ENCODE data around the gene SLC17A1.

Gene SLC17A1

DNA sequence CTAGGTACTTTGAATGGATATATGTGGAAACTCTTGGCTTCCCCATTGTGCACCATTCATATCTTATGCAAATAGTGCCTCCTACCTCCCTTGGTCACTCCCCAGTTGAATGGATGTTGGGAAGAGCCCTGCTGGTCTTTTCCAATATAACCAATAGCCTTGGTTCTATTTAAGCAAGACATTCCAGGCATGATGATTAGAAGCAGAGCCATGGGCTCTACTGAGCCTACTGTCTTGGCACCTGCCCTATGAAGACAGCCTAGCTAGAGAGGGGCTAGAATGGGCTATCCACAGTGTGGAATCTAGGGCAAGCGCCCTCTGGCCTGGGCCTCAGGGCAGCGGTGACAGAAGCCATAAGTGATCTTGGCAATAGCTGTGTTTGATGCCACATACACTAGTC is 15.6 kb downstream of the SLC17A1 start:
- Histone ChIP-seq H3K4me3 (ENCODE audit: low read length) (no peak overlapping the region), H3K27me3 (ENCODE audit: low read depth, low read length) (no peaks in the 10 kb centered on the region), H3K9me3 (ENCODE audit: insufficient read depth, low read length) (no peaks in the 10 kb centered on the region), H3K27ac (ENCODE audit: low read length) (no peak overlapping the region), H3K4me1 (ENCODE audit: low read length) (no peaks in the 10 kb centered on the region), H3K36me3 (replicated peaks; ENCODE audit: low read depth, low read length) (no peaks in the 10 kb centered on the region), H3K4me2 (ENCODE audit: low read length) (no peak overlapping the region), H3K79me2 (ENCODE audit: low read length) (no peaks in the 10 kb centered on the region), H2AFZ (ENCODE audit: low read depth, low read length) (no peak overlapping the region), H4K20me1 (ENCODE audit: insufficient read depth, low read length) (no peaks in the 10 kb centered on the region), H3K9ac (ENCODE audit: low read length) (no peak overlapping the region)
- TF ChIP-seq EZH2phosphoT487 (IDR thresholded peaks at IDR 0.05; ENCODE audit: low read depth), result no peak
- TF ChIP-seq, protein P1, sequence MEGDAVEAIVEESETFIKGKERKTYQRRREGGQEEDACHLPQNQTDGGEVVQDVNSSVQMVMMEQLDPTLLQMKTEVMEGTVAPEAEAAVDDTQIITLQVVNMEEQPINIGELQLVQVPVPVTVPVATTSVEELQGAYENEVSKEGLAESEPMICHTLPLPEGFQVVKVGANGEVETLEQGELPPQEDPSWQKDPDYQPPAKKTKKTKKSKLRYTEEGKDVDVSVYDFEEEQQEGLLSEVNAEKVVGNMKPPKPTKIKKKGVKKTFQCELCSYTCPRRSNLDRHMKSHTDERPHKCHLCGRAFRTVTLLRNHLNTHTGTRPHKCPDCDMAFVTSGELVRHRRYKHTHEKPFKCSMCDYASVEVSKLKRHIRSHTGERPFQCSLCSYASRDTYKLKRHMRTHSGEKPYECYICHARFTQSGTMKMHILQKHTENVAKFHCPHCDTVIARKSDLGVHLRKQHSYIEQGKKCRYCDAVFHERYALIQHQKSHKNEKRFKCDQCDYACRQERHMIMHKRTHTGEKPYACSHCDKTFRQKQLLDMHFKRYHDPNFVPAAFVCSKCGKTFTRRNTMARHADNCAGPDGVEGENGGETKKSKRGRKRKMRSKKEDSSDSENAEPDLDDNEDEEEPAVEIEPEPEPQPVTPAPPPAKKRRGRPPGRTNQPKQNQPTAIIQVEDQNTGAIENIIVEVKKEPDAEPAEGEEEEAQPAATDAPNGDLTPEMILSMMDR (IDR thresholded peaks at IDR 0.05; ENCODE audit: low read depth, low read length), result no peak

GRCh38 chr6:25815194-25815593 is 16.7 kb downstream of the SLC17A1 start:
- Histone ChIP-seq H3K27me3 (ENCODE audit: low read depth, low read length) (no peaks in the 10 kb centered on the region), H2AFZ (ENCODE audit: low read depth, low read length) (no peak overlapping the region)

DNA sequence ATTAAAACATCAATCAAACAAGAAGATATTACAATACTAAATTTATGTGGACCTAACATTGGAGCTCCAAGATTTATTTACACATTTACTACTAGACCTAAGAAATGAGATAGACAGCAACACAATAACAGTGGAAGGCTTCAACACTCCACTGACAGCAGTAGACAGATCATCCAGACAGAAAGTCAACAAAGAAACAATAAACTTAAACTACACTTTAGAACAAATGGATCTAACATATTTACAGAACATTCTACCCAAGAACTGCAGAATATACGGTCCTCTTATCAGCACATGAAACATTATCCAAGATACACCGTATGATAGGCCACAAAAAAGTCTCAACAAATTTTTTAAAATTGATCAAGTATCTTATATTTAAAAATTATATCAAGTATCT is 27.0 kb downstream of the SLC17A1 start:
- H3K27me3 ChIP-seq (ENCODE audit: low read depth, low read length), result no peaks in the 10 kb centered on the region
- H4K20me1 ChIP-seq (ENCODE audit: insufficient read depth, low read length), result no peaks in the 10 kb centered on the region
- H3K4me2 ChIP-seq (ENCODE audit: low read length), result no peak overlapping the region
- no peaks in the 10 kb centered on the region for H3K4me1 ChIP-seq (ENCODE audit: low read length)
- no peak overlapping the region for H3K4me3 ChIP-seq (ENCODE audit: low read length)
- H3K79me2 ChIP-seq (ENCODE audit: low read length), result no peaks in the 10 kb centered on the region
- H3K27ac ChIP-seq (ENCODE audit: low read length), result no peak overlapping the region
- H3K9me3 ChIP-seq (ENCODE audit: insufficient read depth, low read length), result no peaks in the 10 kb centered on the region
- TF ChIP-seq EZH2phosphoT487 (IDR thresholded peaks at IDR 0.05; ENCODE audit: low read depth), result no peak
- TF ChIP-seq, protein P1 (IDR thresholded peaks at IDR 0.05; ENCODE audit: low read depth, low read length), result no peak
- H2AFZ ChIP-seq (ENCODE audit: low read depth, low read length), result no peak overlapping the region
- H3K36me3 ChIP-seq (replicated peaks; ENCODE audit: low read depth, low read length), result no peaks in the 10 kb centered on the region
- no peak overlapping the region for H3K9ac ChIP-seq (ENCODE audit: low read length)

More at GRCh38 chr6:25815194-25815593, 16.7 kb downstream of the SLC17A1 start:
- H3K9ac ChIP-seq (ENCODE audit: low read length), result no peak overlapping the region
- H3K79me2 ChIP-seq (ENCODE audit: low read length), result no peaks in the 10 kb centered on the region
- no peak overlapping the region for H3K27ac ChIP-seq (ENCODE audit: low read length)
- H3K9me3 ChIP-seq (ENCODE audit: insufficient read depth, low read length), result no peaks in the 10 kb centered on the region
- no peak overlapping the region for H3K4me2 ChIP-seq (ENCODE audit: low read length)
- H3K4me1 ChIP-seq (ENCODE audit: low read length), result no peaks in the 10 kb centered on the region
- no peak for TF ChIP-seq EZH2phosphoT487 (IDR thresholded peaks at IDR 0.05; ENCODE audit: low read depth)
- TF ChIP-seq, protein P1 (IDR thresholded peaks at IDR 0.05; ENCODE audit: low read depth, low read length), result no peak
- H3K4me3 ChIP-seq (ENCODE audit: low read length), result no peak overlapping the region
- no peaks in the 10 kb centered on the region for H3K36me3 ChIP-seq (replicated peaks; ENCODE audit: low read depth, low read length)
- H4K20me1 ChIP-seq (ENCODE audit: insufficient read depth, low read length), result no peaks in the 10 kb centered on the region

- Histone ChIP-seq H3K27me3 (ENCODE audit: low read depth, low read length) (no peaks in the 10 kb centered on the region), H3K27ac (ENCODE audit: low read length) (no peak overlapping the region), H3K4me3 (ENCODE audit: low read length) (no peak overlapping the region), H3K9me3 (ENCODE audit: insufficient read depth, low read length) (no peaks in the 10 kb centered on the region), H4K20me1 (ENCODE audit: insufficient read depth, low read length) (no peaks in the 10 kb centered on the region), H2AFZ (ENCODE audit: low read depth, low read length) (no peak overlapping the region), H3K79me2 (ENCODE audit: low read length) (no peaks in the 10 kb centered on the region), H3K9ac (ENCODE audit: low read length) (no peak overlapping the region), H3K4me2 (ENCODE audit: low read length) (no peak overlapping the region), H3K4me1 (ENCODE audit: low read length) (no peaks in the 10 kb centered on the region), H3K36me3 (replicated peaks; ENCODE audit: low read depth, low read length) (no peaks in the 10 kb centered on the region)
- TF ChIP-seq, protein P1 (IDR thresholded peaks at IDR 0.05; ENCODE audit: low read depth, low read length), result no peak
- TF ChIP-seq EZH2phosphoT487 (IDR thresholded peaks at IDR 0.05; ENCODE audit: low read depth), result no peak
Measured at GRCh38 chr6:25801436-25801835, 30.4 kb downstream of the SLC17A1 start.
